ENCODE measurements around the gene HOXC6. TPM values are rescaled to one million over a fixed set of nuclear protein-coding genes. Genes with fewer than 3 reads are reported as not detected.
A peak's percentile ranks its signal among the peaks of the same experiment; 100 is the strongest.

HOXC6 gene
- total and polyA plus RNA-seq, 2 experiments from 2014 or later: not detected

- H3K27me3 Mint-ChIP-seq (ENCODE audit: insufficient read depth, low read depth, poor library complexity): peaks cover 100% of the 10 kb centered on the region
- H3K4me1 Mint-ChIP-seq: peaks cover 39% of the 10 kb centered on the region
- Histone ChIP-seq H3K4me3 (no peak overlapping the region), H3K79me2 (replicated peaks; ENCODE audit: insufficient read depth) (no peaks in the 10 kb centered on the region), H3K9me2 (ENCODE audit: insufficient read depth) (no peaks in the 10 kb centered on the region), H3K27me3 (ENCODE audit: insufficient read depth) (peaks cover 100% of the 10 kb centered on the region), H3F3A (replicated peaks; ENCODE audit: low read depth) (peaks cover 38% of the 10 kb centered on the region), H3K36me3 (ENCODE audit: insufficient read depth) (no peaks in the 10 kb centered on the region), H2AFZ (no peak overlapping the region), H4K20me1 (replicated peaks; ENCODE audit: insufficient read depth) (peaks cover 19% of the 10 kb centered on the region), H3K27ac (ENCODE audit: low read depth) (no peak overlapping the region), H3K4me1 (ENCODE audit: insufficient read depth) (peaks cover 28% of the 10 kb centered on the region), H3K4me2 (no peak overlapping the region)
- H3K4me3 Mint-ChIP-seq: peak overlapping the region; percentile 43; the same call in 1 of the 3 replicates
- ATAC-seq: no peak
- DNase-seq (ENCODE audit: low spot score): no peak
- H3K9me3 Mint-ChIP-seq: peaks cover 3% of the 10 kb centered on the region
- TF ChIP-seq JUNB (IDR thresholded peaks at IDR 0.05; ENCODE audit: unreplicated experiment) (no peak), EZH2 (IDR thresholded peaks at IDR 0.05; ENCODE audit: low read depth, unreplicated experiment) (peak; percentile 91)
- no peaks in the 10 kb centered on the region for H3K36me3 Mint-ChIP-seq (ENCODE audit: low read depth)
- no peak overlapping the region for H3K27ac Mint-ChIP-seq
Measured at GRCh38 chr12:53998900-53999236, 29.4 kb upstream of the HOXC6 start.

DNA sequence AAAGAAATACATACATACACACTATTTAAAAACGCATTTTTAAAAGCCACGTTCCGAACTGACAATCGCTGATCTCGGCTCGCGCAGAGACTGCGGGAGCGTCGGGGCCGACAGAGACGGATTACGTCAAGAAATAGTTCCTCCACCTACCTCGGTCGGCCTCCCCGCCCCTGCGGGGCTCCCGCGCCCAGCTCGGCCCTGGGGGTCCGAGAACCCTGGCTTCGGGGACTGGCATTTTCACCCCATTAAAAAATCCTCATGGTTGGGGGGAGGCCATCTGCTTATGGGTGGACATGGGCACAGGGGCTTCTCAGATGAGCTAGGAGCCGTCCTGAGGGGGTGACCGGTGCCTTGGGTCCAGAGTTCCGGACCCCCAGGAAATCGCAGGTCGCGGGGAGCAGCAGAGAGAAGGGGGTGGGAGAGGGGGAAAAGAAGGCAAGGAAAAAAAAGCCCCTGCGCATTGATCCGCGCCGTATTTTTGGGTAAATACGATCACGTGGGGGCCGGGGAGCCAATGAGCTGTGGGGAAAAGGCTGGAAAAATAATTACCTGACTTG, 28.6 kb upstream of the HOXC6 start:
- Histone ChIP-seq H3K79me2 (replicated peaks; ENCODE audit: insufficient read depth) (no peaks in the 10 kb centered on the region), H4K20me1 (replicated peaks; ENCODE audit: insufficient read depth) (peaks cover 24% of the 10 kb centered on the region), H3K9me2 (ENCODE audit: insufficient read depth) (no peaks in the 10 kb centered on the region), H3K27ac (ENCODE audit: low read depth) (no peak overlapping the region), H3K4me1 (ENCODE audit: insufficient read depth) (peaks cover 24% of the 10 kb centered on the region), H3F3A (replicated peaks; ENCODE audit: low read depth) (peaks cover 34% of the 10 kb centered on the region), H3K27me3 (ENCODE audit: insufficient read depth) (peaks cover 100% of the 10 kb centered on the region), H3K36me3 (ENCODE audit: insufficient read depth) (no peaks in the 10 kb centered on the region), H2AFZ (no peak overlapping the region), H3K4me2 (peak overlapping the region; percentile 77), H3K4me3 (peak overlapping the region; percentile 47)
- Mint-ChIP-seq H3K36me3 (ENCODE audit: low read depth) (no peaks in the 10 kb centered on the region), H3K27ac (no peak overlapping the region), H3K4me3 (peak overlapping the region; percentile 52), H3K9me3 (peaks cover 3% of the 10 kb centered on the region), H3K4me1 (peaks cover 35% of the 10 kb centered on the region), H3K27me3 (ENCODE audit: insufficient read depth, low read depth, poor library complexity) (peaks cover 100% of the 10 kb centered on the region)
- DNase-seq (ENCODE audit: low spot score) (peak; percentile 77), ATAC-seq (no peak)
- TF ChIP-seq EZH2 (IDR thresholded peaks at IDR 0.05; ENCODE audit: low read depth, unreplicated experiment) (peak; percentile 92), ZNF331 (CRISPR knock-in tag; IDR thresholded peaks at IDR 0.05; ENCODE audit: low read depth) (no peak), EZH2phosphoT487 (IDR thresholded peaks at IDR 0.05; ENCODE audit: unreplicated experiment) (peak; percentile 90), NANOG (IDR thresholded peaks at IDR 0.05; ENCODE audit: borderline replicate concordance) (no peak)

- peak within 1 kb of the TSS; percentile 47 for H3K4me3 ChIP-seq
- Mint-ChIP-seq H3K4me3 (peak within 1 kb of the TSS; percentile 52), H3K4me1 (peaks cover 31% of the 10 kb centered on the region), H3K27me3 (ENCODE audit: insufficient read depth, low read depth, poor library complexity) (peaks cover 100% of the 10 kb centered on the region), H3K36me3 (ENCODE audit: low read depth) (no peaks in the 10 kb centered on the region), H3K9me3 (peaks cover 3% of the 10 kb centered on the region), H3K27ac (no peak within 1 kb of the TSS)
- H3K36me3 ChIP-seq (ENCODE audit: insufficient read depth): no peaks in the 10 kb centered on the region
- no peaks in the 10 kb centered on the region for H3K9me2 ChIP-seq (ENCODE audit: insufficient read depth)
- H3F3A ChIP-seq (replicated peaks; ENCODE audit: low read depth): peaks cover 31% of the 10 kb centered on the region
- no peak within 1 kb of the TSS for H3K27ac ChIP-seq (ENCODE audit: low read depth)
- H4K20me1 ChIP-seq (replicated peaks; ENCODE audit: insufficient read depth): peaks cover 29% of the 10 kb centered on the region
- TF ChIP-seq STAT1 (IDR thresholded peaks at IDR 0.05; ENCODE audit: unreplicated experiment) (no peak), CREB1 (CRISPR knock-in tag; IDR thresholded peaks at IDR 0.05; ENCODE audit: low read depth) (no peak), NANOG (IDR thresholded peaks at IDR 0.05; ENCODE audit: borderline replicate concordance) (no peak), ZNF331 (CRISPR knock-in tag; IDR thresholded peaks at IDR 0.05; ENCODE audit: low read depth) (no peak), ZNF114 (CRISPR knock-in tag; IDR thresholded peaks at IDR 0.05) (no peak), EZH2 (IDR thresholded peaks at IDR 0.05; ENCODE audit: low read depth, unreplicated experiment) (peak; percentile 85), EZH2phosphoT487 (IDR thresholded peaks at IDR 0.05; ENCODE audit: unreplicated experiment) (peak; percentile 100)
- H3K4me2 ChIP-seq: peak within 1 kb of the TSS; percentile 77
- H3K27me3 ChIP-seq (ENCODE audit: insufficient read depth): peaks cover 100% of the 10 kb centered on the region
- peaks cover 19% of the 10 kb centered on the region for H3K4me1 ChIP-seq (ENCODE audit: insufficient read depth)
- H3K79me2 ChIP-seq (replicated peaks; ENCODE audit: insufficient read depth): no peaks in the 10 kb centered on the region
- ATAC-seq (peak; percentile 2; the same call in 1 of the 3 replicates), DNase-seq (ENCODE audit: low spot score) (no peak)
- 0 out of 2 replicates have a peak within 1 kb of the TSS, but pooled peaks have one; percentile 38 for H2AFZ ChIP-seq
Measured at GRCh38 chr12:54000116-54001114, 27.8 kb upstream of the HOXC6 start, which contains the start of gene HOXC9. HOXC9 (plus strand) TSS chr12:54000161; CDS start chr12:54000189, 28 bp downstream.

Data from GM23338 (cell line).